ENCODE results near the gene LCN6. TPM values are rescaled to one million over a fixed set of nuclear protein-coding genes. Genes with fewer than 3 reads are reported as not detected.

LCN6 gene
- total and polyA plus RNA-seq, 3 donors from 2014 or later = 7.8 to 19.1 (median 11.3) TPM

DNA sequence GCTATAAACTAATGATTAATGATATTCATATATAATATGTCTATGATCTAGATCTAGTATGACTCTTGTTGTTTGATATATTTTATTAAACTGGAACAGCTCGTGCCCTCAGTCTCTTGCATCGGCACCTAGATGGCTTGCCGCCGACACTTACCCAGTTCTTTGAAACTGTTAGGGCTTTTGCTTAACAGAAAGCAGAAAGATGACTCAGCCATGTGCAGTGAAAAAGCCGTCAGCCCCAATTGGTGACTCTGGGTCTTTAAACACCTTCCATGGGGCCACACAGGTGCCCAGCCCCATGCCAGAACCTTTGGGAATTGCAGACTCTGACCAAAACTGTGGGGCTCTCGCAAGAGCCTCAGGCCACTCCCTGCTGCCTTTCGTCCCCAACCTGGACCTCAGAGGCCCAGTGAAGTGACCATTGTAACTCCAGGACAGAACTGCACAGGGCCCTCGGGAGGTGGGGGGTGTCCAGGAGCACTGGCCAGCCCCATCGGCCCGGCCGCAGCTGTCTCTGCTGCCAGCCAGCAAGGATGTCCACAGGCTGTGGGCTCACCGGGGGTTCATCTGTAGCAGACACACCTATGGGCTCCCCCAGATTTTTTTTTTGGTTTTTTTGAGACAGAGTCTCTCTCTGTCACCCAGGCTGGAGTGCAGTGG, 13.4 kb downstream of the LCN6 start:
- TF ChIP-seq, protein P1, sequence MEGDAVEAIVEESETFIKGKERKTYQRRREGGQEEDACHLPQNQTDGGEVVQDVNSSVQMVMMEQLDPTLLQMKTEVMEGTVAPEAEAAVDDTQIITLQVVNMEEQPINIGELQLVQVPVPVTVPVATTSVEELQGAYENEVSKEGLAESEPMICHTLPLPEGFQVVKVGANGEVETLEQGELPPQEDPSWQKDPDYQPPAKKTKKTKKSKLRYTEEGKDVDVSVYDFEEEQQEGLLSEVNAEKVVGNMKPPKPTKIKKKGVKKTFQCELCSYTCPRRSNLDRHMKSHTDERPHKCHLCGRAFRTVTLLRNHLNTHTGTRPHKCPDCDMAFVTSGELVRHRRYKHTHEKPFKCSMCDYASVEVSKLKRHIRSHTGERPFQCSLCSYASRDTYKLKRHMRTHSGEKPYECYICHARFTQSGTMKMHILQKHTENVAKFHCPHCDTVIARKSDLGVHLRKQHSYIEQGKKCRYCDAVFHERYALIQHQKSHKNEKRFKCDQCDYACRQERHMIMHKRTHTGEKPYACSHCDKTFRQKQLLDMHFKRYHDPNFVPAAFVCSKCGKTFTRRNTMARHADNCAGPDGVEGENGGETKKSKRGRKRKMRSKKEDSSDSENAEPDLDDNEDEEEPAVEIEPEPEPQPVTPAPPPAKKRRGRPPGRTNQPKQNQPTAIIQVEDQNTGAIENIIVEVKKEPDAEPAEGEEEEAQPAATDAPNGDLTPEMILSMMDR (IDR thresholded peaks at IDR 0.05) = no peak
- TF ChIP-seq POLR2A (IDR thresholded peaks at IDR 0.05) = no peak
- no peak for DNase-seq
- Histone ChIP-seq H3K27me3 (no peaks in the 10 kb centered on the region), H3K27ac (no peak overlapping the region), H3K9me3 (no peaks in the 10 kb centered on the region), H3K4me3 (no peak overlapping the region), H3K4me1 (no peaks in the 10 kb centered on the region), H3K36me3 (ENCODE audit: low read depth, missing control alignments) (no peaks in the 10 kb centered on the region)
- intact Hi-C loops (cut with DNase I; ENCODE audit: low total_unique reads) = no loop called here
- 90 to 91% methylated on average over 6 to 12 of the region's 12 CpGs for WGBS, 2 donors

DNA sequence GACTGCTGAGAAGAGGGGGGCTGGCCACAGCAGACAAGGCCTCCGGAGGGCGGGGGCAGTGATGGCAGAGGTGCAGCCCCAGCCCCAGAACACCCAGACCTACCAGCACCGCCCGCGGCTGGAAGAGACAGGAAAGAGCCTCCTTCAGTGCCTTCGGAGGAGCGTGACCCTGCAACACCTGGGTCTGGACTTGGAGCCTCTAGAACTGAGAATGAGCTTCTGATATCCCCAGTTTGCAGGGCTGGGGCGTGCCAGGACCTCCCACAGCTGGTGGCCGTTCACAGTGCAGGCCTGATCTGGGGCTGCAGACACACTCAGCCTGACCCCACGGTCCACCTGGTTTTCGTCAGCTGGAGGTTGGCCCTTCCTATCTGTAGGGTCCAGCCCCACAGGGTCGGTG, 14.7 kb downstream of the LCN6 start:
- intact Hi-C loops (cut with DNase I; ENCODE audit: low total_unique reads) = no loop called here
- Histone ChIP-seq H3K4me1 (peaks cover 5% of the 10 kb centered on the region), H3K4me3 (no peak overlapping the region), H3K36me3 (ENCODE audit: low read depth, missing control alignments) (no peaks in the 10 kb centered on the region), H3K27ac (no peak overlapping the region), H3K27me3 (no peaks in the 10 kb centered on the region), H3K9me3 (no peaks in the 10 kb centered on the region)
- WGBS, 2 donors = 84 to 87% methylated on average over 10 to 12 of the region's 12 CpGs
- no peak for DNase-seq
- TF ChIP-seq POLR2A (IDR thresholded peaks at IDR 0.05) = no peak

DNA sequence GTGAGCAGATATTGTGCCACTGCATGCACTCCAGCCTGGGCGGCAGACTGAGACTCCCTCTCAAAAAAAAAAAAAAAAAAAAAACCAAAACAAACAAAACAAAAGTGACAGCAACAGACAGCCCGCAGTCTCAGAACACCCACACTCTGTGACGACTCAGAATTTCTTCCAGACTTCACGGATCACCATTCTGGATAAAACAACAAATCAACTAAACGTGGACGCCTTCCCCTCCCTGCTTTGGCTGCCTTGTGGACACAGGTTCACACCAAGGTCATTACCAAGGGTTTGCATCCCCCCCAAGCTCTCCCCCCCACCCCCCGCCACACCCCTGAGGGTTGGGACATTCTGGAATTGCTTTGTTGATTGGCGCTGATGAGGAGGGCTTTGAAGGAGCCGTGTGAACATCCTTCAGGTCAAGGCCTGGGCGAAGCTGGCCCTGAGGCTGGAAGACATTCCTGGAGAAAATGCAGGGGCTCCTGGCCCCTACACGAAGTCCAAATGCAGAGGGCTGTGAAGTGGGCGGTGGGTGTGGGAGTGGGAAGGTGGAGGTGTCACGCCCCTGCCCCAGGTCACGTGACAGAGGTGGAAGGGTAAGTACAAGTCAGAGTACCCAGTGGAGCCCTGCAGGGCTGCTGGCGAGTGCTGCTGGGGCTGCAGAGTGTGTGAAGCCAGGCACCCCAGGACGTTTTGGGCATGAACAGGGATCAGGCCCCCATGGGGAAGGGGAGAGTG, 15.7 kb downstream of the LCN6 start:
- H3K4me3 ChIP-seq = no peak overlapping the region
- intact Hi-C loops (cut with DNase I; ENCODE audit: low total_unique reads) = no loop called here
- DNase-seq = no peak
- no peak overlapping the region for H3K27ac ChIP-seq
- no peaks in the 10 kb centered on the region for H3K36me3 ChIP-seq (ENCODE audit: low read depth, missing control alignments)
- no peaks in the 10 kb centered on the region for H3K9me3 ChIP-seq
- H3K4me1 ChIP-seq = peaks cover 7% of the 10 kb centered on the region
- H3K27me3 ChIP-seq = no peaks in the 10 kb centered on the region
- no peak for TF ChIP-seq POLR2A (IDR thresholded peaks at IDR 0.05)
- TF ChIP-seq, protein P1 (IDR thresholded peaks at IDR 0.05) = no peak
- 74 to 76% methylated on average over 13 to 16 of the region's 16 CpGs for WGBS, 2 donors

DNA sequence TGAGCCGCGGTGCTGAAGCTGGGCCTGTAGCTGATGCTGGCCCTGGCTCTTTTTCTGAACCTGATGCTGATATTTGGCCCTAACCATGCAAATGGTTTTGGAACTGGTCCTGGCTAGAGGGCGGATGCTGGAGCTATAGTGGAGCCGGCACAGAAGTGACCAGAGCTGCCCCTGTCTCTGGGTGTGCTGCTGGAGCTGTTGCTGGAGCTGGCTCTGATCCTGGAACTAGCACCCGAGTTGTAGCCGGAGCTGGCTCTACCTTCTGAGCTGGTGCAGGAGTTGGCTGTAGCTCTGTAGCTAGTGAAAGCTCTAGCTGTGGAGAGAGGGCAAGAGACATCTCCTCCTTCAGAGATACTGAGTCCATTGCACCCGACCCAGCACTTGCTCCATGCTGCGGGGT, 18.4 kb downstream of the LCN6 start:
- no peaks in the 10 kb centered on the region for H3K9me3 ChIP-seq
- peaks cover 22% of the 10 kb centered on the region for H3K4me1 ChIP-seq
- TF ChIP-seq, protein P1 (IDR thresholded peaks at IDR 0.05) = no peak
- no peak for TF ChIP-seq POLR2A (IDR thresholded peaks at IDR 0.05)
- 79 to 92% methylated on average over 5 to 8 of the region's 8 CpGs for WGBS, 2 donors
- intact Hi-C loops (cut with DNase I; ENCODE audit: low total_unique reads) = no loop called here
- no peaks in the 10 kb centered on the region for H3K36me3 ChIP-seq (ENCODE audit: low read depth, missing control alignments)
- no peak overlapping the region for H3K4me3 ChIP-seq
- H3K27me3 ChIP-seq = no peaks in the 10 kb centered on the region
- H3K27ac ChIP-seq = no peak overlapping the region
- DNase-seq = no peak

DNA sequence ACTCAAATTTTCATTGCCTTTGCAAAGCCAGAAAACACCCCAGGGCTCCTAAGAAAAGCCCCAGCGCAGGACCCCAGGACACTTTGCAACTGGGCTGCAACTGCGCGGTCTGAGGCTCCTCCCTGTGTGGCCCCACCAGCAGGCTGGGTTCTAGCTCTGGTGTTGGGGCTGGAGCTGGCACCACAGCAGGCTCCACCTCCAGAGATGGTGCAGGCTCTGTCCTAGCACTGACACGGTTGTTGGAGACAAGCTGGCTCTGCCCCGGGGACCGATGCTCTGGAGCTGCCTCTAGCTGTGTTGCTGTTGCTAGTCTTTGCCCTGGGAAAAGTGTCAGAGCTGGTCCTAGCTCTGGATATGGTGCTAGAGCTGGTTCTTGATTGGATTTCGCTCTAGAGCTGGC, 19.2 kb downstream of the LCN6 start:
- intact Hi-C loops (cut with DNase I; ENCODE audit: low total_unique reads) = no loop called here
- DNase-seq = no peak
- Histone ChIP-seq H3K4me1 (peaks cover 22% of the 10 kb centered on the region), H3K36me3 (ENCODE audit: low read depth, missing control alignments) (no peaks in the 10 kb centered on the region), H3K9me3 (no peaks in the 10 kb centered on the region), H3K4me3 (peak overlapping the region in 1 of 2 donors; percentile 89), H3K27me3 (no peaks in the 10 kb centered on the region), H3K27ac (no peak overlapping the region)
- no peak for TF ChIP-seq POLR2A (IDR thresholded peaks at IDR 0.05)
- TF ChIP-seq, protein P1 (IDR thresholded peaks at IDR 0.05) = no peak
- 50 to 68% methylated on average over 2 to 7 of the region's 7 CpGs for WGBS, 2 donors

All from testis (tissue), 3 donors.